ENCODE measurements around the gene PCDH18.
"Not testable (repeated sequence)": the region's sequence is repeated elsewhere in the genome, so short reads cannot be mapped to it uniquely, and the experiment has no call there.

PCDH18 gene

DNA sequence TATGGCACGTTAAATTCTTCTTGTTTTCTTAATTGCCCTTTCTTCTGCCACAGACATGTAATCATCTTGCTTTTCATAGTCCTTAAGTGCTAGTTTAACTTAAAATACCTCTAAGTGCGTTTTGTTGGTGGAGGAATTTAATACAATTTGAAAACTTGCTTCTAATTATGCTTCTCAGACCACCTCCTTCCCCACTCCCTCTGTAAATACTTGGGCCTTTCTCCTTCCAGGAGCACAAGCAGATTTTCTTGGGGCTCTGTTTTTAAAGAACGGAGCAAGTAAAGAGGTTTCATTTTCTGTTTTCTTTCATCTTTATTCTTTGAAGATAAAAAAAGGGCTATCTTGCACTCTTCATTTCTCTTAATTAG is 559 bp upstream of the PCDH18 start:
- DNase-seq (ENCODE audit: low read depth): no peak
- peak overlapping the region; percentile 80 for H3K4me3 ChIP-seq (ENCODE audit: low read depth, low read length)

- peak overlapping the region; percentile 80 for H3K4me3 ChIP-seq (ENCODE audit: low read depth, low read length)
- no peak for DNase-seq (ENCODE audit: low read depth)
Observed at GRCh38 chr4:137531168-137531985, 917 bp downstream of the PCDH18 start.

DNA sequence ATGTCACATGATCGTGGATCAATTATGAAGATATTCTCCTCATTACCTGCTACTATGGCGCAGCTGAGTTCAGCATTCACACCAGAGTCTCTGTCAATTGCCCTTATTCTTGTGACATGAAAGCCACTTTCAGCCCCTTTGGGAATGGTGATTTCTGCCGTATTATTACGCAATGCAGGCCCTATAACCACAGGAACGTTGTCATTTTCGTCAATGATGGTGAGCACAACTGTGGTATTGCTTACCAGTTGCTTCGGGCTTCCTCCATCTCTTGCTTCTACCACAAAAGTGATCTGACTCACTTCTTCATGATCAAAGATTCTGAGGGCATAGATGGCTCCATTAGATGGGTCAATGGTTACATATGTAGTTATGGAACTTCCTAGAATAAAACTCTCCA is 2.1 kb downstream of the PCDH18 start:
- peak; percentile 69 for DNase-seq (ENCODE audit: low read depth)
- H3K4me3 ChIP-seq (ENCODE audit: low read depth, low read length): peak overlapping the region; percentile 80

- DNase-seq (ENCODE audit: low read depth): no peak
- H3K4me3 ChIP-seq (ENCODE audit: low read depth, low read length): peak overlapping the region; percentile 80
Observed at GRCh38 chr4:137529432-137529831, 2.9 kb downstream of the PCDH18 start.

DNA sequence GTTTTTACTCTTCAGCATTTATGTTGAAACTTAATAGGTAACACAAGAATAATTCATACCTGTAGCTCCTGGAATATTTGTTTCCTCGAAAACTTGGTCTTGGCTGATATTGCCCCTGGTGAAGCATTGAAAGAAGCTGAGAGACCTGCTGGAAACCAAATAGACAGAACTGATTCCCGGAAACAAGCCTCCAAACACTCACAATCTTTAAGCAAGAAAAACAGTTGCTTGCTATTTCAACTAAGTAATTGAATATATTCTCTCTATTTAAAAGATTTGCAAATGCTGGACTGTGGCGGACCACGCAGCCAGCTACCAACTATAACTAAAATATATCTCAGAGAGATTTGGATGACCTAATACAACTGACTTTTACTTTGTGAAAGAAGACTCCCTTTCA is 3.6 kb downstream of the PCDH18 start:
- no peak for DNase-seq (ENCODE audit: low read depth)
- peak overlapping the region; percentile 80 for H3K4me3 ChIP-seq (ENCODE audit: low read depth, low read length)

GRCh38 chr4:137526681-137527080 is 5.6 kb downstream of the PCDH18 start:
- peak overlapping the region; percentile 20 for H3K4me3 ChIP-seq (ENCODE audit: low read depth, low read length)
- no peak for DNase-seq (ENCODE audit: low read depth)

- peak; percentile 31 for DNase-seq (ENCODE audit: low read depth)
- no peak overlapping the region for H3K4me3 ChIP-seq (ENCODE audit: low read depth, low read length)
Observed at GRCh38 chr4:137524725-137525369, 7.4 kb downstream of the PCDH18 start.

DNA sequence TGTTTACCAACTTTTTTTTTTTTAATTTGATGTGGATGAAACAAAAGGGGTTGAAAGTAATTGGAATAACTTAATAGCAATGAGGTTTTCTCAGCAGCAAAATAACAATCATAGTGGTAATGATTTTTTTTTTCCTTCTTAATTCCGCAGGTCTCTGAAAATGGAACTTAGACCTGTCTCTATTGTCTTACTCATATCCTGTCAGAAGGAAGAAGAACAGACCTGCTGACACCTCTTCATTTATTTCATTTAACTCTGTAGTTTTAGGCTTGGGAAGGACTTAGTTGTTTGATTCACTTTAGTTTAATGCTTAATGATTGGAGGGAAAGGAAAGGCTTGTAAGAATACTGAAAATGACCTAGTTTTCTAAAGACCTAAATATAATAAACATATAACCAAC is 9.0 kb downstream of the PCDH18 start:
- no peak overlapping the region for H3K4me3 ChIP-seq (ENCODE audit: low read depth, low read length)
- no peak for DNase-seq (ENCODE audit: low read depth)

DNA sequence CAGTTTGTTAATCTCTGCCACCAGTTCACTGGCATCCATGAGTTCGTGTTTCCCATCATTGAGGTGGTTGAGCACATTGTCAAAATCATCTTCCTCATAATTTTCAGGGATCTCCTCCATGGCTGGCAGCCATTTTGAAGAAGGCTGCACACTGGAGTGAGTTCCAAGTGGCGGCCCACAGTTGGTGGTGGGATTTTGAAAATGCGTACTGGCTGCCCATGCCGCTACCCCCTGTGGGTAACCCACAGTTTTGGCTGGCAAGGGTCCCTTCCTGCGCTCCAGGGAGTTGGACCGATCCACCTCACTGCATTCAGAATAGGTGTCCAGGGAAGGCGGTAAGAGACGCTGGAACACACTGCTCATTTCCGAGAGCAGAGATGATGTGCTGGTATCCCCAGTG is 11.2 kb downstream of the PCDH18 start:
- H3K4me3 ChIP-seq (ENCODE audit: low read depth, low read length): no peak overlapping the region
- no peak for DNase-seq (ENCODE audit: low read depth)

GRCh38 chr4:137519406-137519805 is 12.9 kb downstream of the PCDH18 start:
- DNase-seq (ENCODE audit: low read depth): peak; percentile 56

GRCh38 chr4:137517323-137517722 is 15.0 kb downstream of the PCDH18 start:
- DNase-seq (ENCODE audit: low read depth); H3K4me3 ChIP-seq (ENCODE audit: low read depth, low read length): not testable (repeated sequence)

More at GRCh38 chr4:137519406-137519805, 12.9 kb downstream of the PCDH18 start:
- H3K4me3 ChIP-seq (ENCODE audit: low read depth, low read length): no peak overlapping the region

GRCh38 chr4:137514406-137515111 is 17.7 kb downstream of the PCDH18 start:
- H3K4me3 ChIP-seq (ENCODE audit: low read depth, low read length): no peak overlapping the region
- DNase-seq (ENCODE audit: low read depth): no peak

DNA sequence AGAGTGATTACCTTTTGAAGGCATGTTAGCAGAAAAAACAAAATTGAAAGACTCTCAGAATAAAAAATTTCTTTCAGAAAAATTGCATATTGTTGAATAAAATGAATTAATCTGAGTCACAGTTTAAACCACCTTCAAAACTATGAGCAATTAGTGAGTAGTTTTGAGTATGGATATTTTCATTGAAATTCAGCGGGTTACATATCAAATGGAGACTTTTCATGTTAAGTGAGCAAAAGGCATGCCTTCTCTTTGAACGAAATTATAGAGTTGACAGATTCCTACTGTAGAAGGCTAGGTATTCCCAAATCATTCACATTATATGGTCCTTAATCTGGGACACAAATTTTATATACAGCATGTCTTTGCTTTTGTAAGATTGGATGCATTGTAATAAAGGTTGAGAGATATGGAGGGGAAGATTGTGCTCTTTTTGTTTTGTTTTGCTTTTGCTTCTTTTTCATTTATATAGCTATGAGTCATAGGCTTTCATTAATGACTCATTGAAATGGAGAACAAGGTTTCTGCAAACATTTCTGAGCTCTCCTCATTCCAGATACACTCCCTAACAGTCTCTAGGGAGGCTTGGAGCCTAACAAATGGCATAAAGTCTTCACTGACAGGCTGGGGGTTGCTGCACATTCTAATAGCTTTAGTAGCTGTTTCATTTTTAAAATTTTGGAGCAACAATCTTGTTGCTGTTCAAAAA is 21.6 kb downstream of the PCDH18 start:
- DNase-seq (ENCODE audit: low read depth): peak; percentile 98

DNA sequence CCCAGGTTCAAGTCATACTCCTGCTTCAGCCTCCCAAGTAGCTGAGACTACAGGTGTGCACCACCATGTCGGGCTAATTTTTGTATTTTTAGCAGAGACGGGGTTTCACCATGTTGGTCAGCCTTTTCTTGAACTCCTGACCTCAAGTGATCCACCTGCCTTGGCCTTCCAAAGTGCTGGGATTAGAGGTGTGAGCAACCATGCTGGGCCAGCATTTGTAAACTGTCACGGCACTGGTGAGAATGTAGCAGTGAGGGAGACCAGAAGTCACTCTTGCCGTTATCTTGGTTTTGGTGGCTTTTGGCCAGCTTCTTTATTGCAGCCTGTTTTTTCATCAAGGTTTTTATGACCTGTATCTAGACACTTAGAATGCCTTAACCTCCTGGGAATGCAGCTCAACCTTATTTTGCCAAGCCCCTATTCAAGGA is 22.4 kb downstream of the PCDH18 start:
- peak; percentile 39 for DNase-seq (ENCODE audit: low read depth)
- H3K4me3 ChIP-seq (ENCODE audit: low read depth, low read length): no peak overlapping the region

More for the DNA sequence above, 21.6 kb downstream of the PCDH18 start:
- no peak overlapping the region for H3K4me3 ChIP-seq (ENCODE audit: low read depth, low read length)

DNA sequence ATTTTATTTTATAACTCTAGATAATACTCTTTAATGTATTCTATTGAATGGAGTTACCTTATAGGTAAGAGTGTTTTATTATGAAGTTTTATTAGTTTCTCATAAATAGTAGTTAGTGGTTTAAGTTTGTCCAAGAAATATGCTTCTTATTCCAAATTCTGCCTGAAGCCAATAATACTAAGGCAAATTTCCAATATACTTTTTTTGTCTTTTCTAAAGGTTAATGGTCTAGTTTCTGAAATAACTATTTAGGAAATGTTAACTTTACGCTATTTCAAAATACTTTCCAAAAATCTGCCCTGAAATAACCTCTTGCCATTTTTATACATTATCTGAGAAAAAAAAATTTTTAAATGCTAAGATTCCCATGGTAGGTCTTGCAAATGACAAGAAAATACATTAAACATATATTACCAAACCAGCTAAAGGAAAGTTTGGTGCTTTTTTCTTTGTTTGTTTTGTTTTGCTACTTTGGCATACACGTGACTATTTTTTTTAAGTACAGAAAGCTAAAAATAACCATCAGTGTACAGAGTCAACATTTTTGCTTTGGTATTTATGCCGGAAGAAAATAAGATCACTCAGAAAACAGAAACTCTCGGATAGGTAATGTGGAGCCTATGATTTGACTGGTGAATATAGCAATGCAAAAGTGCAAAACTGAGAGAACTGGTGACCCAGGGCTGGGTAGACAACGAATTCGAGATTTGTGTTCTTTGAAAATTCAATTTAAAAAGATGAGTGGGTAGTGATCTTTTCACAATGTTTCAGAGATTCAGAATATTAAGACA is 29.8 kb downstream of the PCDH18 start:
- no peak overlapping the region for H3K4me3 ChIP-seq (ENCODE audit: low read depth, low read length)
- no peak for DNase-seq (ENCODE audit: low read depth)

DNA sequence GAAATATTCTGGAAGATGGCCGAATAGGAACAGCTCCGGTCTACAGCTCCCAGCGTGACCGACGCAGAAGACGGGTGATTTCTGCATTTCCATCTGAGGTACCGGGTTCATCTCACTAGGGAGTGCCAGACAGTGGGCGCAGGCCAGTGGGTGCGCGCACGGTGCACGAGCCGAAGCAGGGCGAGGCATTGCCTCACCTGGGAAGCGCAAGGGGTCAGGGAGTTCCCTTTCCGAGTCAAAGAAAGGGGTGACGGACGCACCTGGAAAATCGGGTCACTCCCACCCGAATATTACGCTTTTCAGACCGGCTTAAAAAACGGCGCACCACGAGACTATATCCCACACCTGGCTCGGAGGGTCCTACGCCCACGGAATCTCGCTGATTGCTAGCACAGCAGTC is 36.0 kb downstream of the PCDH18 start:
- H3K4me3 ChIP-seq (ENCODE audit: low read depth, low read length): not testable (repeated sequence)

GRCh38 chr4:137495578-137495977 is 36.7 kb downstream of the PCDH18 start:
- H3K4me3 ChIP-seq (ENCODE audit: low read depth, low read length): no peak overlapping the region
- no peak for DNase-seq (ENCODE audit: low read depth)

More for the DNA sequence above, 36.0 kb downstream of the PCDH18 start:
- DNase-seq (ENCODE audit: low read depth): not testable (repeated sequence)

DNA sequence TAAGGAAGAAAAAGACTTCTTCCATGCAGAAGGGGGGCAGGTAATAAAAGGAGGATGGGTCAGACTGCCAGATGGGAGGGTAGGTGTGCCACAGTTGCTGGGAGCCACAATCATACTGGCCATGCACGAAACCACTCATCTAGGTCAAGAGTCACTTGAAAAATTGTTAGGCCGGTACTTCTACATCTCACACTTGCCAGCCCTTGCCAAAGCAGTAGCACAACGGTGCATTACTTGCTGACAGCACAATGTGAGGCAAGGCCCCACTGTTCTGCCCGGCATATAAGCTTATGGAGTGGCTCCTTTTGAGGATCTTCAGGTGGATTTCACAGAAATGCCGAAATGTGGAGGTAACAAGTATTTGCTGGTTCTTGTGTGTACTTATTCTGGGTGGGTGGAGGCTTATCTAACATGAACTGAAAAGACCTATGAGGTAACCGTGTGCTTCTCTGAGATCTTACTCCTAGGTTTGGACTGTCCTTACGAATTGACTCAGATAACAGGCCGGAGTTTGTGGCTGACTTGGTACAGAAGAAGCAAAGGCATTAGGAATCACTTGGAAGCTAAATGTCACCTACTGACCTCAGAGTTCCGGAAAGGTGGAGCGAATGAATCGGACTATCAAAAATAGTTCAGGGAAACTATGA is 48.9 kb downstream of the PCDH18 start:
- not testable (repeated sequence) for DNase-seq (ENCODE audit: low read depth)

More for the DNA sequence above, 48.9 kb downstream of the PCDH18 start:
- H3K4me3 ChIP-seq (ENCODE audit: low read depth, low read length): not testable (repeated sequence)

Measured in skeletal muscle cell (primary cell).